ENCODE data around the gene UTS2R.

UTS2R gene

GRCh38 chr17:82391496-82392066 is 20.0 kb downstream of the UTS2R start:
- no peak for DNase-seq (ENCODE audit: low read depth in 1 of 2, low spot score in 1 of 2)
- H3K27me3 ChIP-seq (ENCODE audit: insufficient read depth, poor library complexity, severe bottlenecking): no peaks in the 10 kb centered on the region
- no peak overlapping the region for H3K4me3 ChIP-seq (replicated peaks; ENCODE audit: insufficient read depth, low read length)
- TF ChIP-seq POLR2AphosphoS5 (IDR thresholded peaks at IDR 0.05; ENCODE audit: low read depth): no peak
- TF ChIP-seq, protein P1, sequence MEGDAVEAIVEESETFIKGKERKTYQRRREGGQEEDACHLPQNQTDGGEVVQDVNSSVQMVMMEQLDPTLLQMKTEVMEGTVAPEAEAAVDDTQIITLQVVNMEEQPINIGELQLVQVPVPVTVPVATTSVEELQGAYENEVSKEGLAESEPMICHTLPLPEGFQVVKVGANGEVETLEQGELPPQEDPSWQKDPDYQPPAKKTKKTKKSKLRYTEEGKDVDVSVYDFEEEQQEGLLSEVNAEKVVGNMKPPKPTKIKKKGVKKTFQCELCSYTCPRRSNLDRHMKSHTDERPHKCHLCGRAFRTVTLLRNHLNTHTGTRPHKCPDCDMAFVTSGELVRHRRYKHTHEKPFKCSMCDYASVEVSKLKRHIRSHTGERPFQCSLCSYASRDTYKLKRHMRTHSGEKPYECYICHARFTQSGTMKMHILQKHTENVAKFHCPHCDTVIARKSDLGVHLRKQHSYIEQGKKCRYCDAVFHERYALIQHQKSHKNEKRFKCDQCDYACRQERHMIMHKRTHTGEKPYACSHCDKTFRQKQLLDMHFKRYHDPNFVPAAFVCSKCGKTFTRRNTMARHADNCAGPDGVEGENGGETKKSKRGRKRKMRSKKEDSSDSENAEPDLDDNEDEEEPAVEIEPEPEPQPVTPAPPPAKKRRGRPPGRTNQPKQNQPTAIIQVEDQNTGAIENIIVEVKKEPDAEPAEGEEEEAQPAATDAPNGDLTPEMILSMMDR (IDR thresholded peaks at IDR 0.05; ENCODE audit: insufficient read depth, low read length): no peak
- no peak for TF ChIP-seq REST (IDR thresholded peaks at IDR 0.05; ENCODE audit: insufficient replicate concordance, low read depth)
- no peak for TF ChIP-seq SPI1 (IDR thresholded peaks at IDR 0.05; ENCODE audit: borderline replicate concordance, low read depth)
- TF ChIP-seq GABPA (IDR thresholded peaks at IDR 0.05; ENCODE audit: low read depth): no peak
- H3K27ac ChIP-seq (replicated peaks): no peak overlapping the region

- Histone ChIP-seq H3K27me3 (ENCODE audit: insufficient read depth, poor library complexity, severe bottlenecking) (no peaks in the 10 kb centered on the region), H3K27ac (replicated peaks) (no peak overlapping the region), H3K4me3 (replicated peaks; ENCODE audit: insufficient read depth, low read length) (no peak overlapping the region)
- DNase-seq (ENCODE audit: low read depth in 1 of 2, low spot score in 1 of 2): no peak
- TF ChIP-seq POLR2AphosphoS5 (IDR thresholded peaks at IDR 0.05; ENCODE audit: low read depth): no peak
- TF ChIP-seq REST (IDR thresholded peaks at IDR 0.05; ENCODE audit: insufficient replicate concordance, low read depth): no peak
- no peak for TF ChIP-seq SPI1 (IDR thresholded peaks at IDR 0.05; ENCODE audit: borderline replicate concordance, low read depth)
- TF ChIP-seq, protein P1 (IDR thresholded peaks at IDR 0.05; ENCODE audit: insufficient read depth, low read length): no peak
- no peak for TF ChIP-seq GABPA (IDR thresholded peaks at IDR 0.05; ENCODE audit: low read depth)
These were observed 20.8 kb downstream of the UTS2R start for GRCh38 chr17:82392209-82392920.

DNA sequence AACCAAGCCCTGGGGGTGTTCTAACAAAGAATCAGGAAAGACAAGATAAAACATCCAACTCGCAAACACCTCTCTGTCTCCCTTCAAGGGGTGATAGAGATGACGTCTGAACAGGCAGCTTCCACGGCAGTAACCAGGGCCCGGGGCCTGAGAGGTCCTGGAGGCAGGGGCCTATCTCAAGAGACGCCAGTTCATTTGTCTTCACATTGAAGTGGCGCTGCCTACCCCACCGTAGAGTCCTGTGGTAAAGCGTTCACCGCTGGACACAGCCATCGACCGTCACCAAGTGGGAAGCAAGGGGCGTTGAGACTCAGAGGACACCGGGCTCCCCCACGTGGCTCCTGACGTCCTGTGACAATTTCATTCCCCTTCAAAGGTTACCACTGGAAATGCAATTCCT is 21.4 kb downstream of the UTS2R start:
- TF ChIP-seq, protein P1 (IDR thresholded peaks at IDR 0.05; ENCODE audit: insufficient read depth, low read length): no peak
- no peak for TF ChIP-seq SPI1 (IDR thresholded peaks at IDR 0.05; ENCODE audit: borderline replicate concordance, low read depth)
- no peak for TF ChIP-seq REST (IDR thresholded peaks at IDR 0.05; ENCODE audit: insufficient replicate concordance, low read depth)
- TF ChIP-seq GABPA (IDR thresholded peaks at IDR 0.05; ENCODE audit: low read depth): no peak
- no peak for TF ChIP-seq POLR2AphosphoS5 (IDR thresholded peaks at IDR 0.05; ENCODE audit: low read depth)

More for the DNA sequence above, 21.4 kb downstream of the UTS2R start:
- Histone ChIP-seq H3K4me3 (replicated peaks; ENCODE audit: insufficient read depth, low read length) (no peak overlapping the region), H3K27me3 (ENCODE audit: insufficient read depth, poor library complexity, severe bottlenecking) (no peaks in the 10 kb centered on the region), H3K27ac (replicated peaks) (no peak overlapping the region)
- no peak for DNase-seq (ENCODE audit: low read depth in 1 of 2, low spot score in 1 of 2)

All from HL-60 (cell line).